HG03103 (cell line): Measurements from ENCODE around the gene NTM.

Experiments
- ATAC-seq: cut with Tn5 transposase; IDR thresholded peaks from one replicate; pipeline ENCODE4 v1.9.1; 2021; ENCODE audit warnings: low read depth; ENCODE audit not compliant: unreplicated experiment

NTM gene

DNA sequence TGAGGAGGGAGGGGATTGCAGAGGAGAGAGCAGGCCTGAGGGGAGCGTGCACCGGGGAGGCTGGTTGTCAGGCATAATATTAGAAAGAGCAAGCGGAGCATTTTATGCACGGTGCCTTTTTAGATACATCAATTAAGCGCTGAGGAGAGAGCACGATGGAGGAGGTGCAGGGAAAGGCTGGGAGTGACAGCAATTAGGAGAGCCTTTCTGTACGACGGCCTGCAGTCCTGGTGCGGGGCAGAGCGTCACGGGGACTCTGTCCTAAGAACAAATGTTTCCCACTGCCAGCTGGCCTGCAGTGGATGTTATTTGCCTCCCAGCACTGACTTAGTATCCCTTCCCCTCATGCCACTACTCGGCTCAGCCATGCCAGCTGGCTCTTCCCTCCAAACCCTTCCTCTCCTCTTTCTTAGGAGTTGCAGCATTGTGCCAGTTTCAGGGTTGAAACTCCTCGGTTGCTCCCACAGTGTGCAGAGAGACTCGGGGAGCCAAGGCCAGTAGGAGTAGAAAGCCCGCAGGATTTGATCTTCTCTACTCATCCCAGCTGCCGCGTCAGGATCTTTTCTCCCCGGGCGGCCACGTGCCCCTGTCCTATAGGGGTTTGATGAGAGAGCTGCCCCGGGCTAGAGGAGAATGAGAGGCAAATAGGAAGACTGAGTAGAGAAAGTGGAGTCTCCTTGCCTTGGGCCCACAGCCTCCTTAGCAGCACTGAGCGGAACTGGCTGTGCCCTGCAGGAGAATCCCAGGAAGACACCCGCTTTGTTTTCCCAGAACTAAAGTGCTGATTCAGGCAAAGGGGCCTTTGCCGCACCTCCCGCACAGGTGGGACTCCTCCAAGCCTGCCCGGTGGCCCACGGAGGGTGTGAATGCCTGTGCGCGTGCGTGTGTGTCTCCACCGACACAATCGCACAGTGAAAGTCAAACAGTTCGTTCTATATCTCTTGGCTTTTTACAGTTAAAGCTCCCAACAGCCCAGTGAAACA lies 875.3 kb downstream of the NTM start:
- no peak for ATAC-seq

DNA sequence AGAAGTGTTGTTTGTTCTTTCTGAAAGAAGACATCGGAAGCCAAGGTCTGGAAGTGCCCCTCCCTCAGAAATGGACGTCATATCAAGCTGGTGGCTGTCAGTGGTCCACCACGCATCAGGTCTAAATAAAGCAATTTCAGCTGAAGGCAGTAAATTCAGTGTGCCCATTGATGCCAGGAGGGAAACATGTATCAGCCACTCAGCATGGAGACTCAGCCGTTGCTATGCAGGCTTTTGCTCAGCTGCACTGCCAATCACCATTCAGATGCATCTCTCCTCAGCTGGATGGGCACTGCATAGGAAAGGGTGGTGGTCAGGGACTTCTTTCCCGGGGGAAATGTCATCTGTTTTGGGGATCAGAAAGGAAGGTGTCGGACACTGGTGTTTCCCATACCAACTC lies 878.2 kb downstream of the NTM start:
- ATAC-seq: no peak

DNA sequence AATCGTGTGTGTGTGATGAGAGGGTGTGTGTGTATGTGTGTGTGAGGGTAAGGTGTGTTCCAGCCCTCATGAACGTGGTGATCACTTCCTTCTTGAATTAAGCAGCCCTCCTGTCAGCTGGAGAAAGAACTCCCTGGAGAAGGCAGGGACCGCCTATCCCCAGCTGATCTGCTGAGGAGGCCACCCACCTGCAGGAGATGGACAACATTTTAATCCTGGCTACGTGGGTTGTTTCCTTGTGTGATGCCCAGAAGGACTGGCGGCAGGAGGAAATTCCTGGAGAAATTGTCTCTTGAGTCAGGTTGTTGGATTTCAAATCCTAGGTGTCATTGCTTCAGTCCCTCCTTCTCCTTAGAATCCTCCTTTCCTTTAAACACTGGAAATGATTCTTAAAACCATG lies 878.8 kb downstream of the NTM start:
- no peak for ATAC-seq

DNA sequence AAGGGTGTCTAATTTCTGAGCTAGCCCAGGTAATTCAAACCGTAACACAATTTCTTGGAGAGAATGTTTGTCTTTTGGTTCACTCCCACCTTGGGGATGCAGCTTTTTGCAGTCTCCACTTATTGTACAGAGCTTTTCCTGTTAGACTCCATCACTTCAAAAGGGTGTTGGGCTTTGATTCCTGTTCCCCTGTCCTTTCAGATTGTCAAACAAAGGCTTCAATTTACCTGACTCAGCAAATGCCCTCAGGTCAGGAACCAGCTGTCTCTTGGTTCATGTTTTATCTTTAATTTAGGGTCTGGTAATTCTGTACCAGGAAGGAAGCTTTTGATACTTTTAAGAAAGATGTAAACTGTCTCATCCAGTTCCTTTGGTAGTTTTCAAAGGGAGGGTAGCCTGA lies 880.6 kb downstream of the NTM start:
- no peak for ATAC-seq

DNA sequence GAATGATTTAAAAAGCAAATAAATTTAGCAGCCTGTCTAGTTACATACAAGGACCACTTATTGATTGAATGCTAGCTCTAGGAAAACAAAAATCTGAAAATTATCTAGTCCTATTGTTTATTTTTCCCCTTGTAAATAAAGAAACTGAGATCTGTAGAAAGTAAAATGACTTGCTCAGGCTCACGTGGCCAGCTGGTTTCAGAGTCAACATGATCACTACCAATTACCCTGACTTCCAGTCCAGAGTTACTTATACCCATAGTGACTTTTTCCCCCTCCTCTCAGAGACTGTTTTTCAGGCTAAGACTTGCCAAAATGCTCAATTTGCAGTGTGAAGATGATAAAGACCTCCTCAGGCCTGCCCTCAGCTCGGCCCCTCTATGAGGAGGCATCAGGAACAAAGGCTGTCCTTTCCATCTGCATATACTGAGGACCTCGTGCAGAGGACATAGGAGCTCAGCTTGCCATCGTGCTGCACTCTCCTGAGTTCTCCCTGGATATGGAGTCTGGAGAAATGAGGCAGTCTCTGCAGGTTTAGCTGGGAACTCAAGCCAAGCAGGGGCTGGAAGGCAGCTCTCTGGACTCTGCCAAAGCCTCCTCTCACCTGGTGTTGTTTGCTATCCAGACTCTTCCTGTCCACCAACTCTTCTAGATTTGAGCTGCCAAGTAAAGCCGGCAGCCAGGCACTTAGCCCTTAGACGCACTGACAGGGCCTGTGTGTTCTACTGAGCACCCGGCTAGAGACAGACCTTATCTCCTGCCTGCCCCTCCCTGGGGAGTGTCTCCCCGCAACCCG lies 883.3 kb downstream of the NTM start:
- no peak for ATAC-seq

DNA sequence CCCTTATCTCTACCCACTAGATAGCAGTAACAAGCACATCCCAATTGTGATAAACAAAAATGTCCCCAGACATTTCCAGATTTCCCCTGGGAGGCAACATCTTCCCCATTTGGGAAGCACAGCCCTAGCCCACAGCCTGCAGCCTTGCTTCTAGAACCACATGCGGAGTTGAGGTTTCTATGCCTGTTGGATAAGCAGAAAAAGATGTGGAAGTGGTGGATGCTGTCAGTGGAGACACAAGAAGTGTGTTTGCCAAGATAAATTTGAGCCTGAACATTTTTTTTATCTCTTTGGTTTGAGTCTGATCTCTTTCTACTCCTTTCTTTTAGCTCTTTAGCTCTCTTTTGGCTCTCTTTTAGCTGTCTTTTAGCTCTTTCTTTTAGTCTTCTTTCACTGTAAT lies 884.5 kb downstream of the NTM start:
- no peak for ATAC-seq

DNA sequence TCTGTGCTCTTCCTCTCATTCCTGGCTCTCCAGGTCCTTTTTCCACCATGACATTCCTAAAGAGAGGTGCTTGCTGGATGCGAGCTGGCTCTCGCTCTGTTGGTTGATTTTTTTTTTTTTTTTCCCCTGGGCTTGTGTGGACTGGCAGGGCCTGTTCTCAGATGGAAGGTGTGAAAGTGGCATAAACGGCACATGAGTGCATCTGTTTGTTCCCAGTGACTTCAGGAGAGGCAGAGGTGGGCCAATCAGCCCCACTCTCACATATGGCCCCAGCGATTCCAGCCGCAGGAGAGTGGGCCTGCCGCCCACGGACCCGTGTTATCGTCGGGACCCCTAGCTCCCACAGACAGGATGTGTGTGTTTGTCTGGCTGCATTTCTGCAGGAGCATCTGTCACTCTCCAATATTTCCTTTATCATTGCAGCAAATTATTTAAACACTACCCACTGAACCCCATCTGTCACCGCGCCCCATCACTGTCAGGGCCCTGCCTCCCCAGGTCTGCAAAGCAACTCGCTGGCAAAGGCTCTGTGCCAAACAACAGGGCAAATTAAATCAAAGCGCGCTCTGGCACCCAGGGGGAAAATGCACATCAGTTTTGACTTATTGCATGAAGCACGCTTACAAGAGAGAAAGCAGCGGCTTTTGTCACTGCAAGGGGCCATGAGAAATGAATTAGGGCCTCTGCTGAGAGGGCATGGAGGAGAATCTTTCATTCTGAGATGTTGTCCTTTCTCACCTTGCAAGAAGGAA lies 886.3 kb downstream of the NTM start:
- ATAC-seq: no peak

DNA sequence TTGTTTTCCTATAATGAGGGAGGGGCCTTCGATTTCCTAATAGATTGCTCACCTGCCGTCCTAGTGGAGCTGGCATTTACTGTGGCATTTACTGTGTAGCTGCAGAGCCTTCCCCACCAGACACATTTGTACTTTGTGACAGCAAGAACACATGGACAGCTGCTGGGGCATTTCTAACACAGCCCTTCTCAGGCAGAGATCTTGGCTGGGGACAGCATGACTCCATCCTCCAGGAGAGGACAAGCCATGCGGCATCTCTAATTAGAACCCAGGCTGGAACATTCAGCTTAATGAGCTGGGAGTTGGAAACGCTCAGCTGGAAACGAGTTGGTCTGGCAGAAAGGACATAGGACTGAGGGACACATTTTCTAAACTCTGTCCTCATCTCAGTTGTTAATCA lies 887.5 kb downstream of the NTM start:
- ATAC-seq: no peak

DNA sequence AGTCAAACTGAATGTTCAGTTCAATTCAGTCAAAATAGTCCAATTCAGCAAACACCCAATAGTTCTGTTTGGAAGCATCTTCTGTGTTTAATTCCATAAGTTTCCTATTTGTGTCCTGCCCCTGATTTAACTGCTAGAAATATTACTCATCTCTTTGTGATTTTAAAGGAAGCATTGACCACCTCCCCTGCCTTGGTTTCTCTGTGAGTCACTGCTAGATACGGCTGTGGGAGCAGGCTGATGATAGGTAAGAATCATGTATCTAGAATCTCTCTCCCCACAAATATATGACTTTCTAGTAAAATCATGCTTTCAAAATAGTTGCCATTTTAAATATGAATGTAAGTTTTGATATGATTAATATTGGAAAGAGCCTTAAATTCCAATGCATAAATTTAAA lies 888.5 kb downstream of the NTM start:
- no peak for ATAC-seq

DNA sequence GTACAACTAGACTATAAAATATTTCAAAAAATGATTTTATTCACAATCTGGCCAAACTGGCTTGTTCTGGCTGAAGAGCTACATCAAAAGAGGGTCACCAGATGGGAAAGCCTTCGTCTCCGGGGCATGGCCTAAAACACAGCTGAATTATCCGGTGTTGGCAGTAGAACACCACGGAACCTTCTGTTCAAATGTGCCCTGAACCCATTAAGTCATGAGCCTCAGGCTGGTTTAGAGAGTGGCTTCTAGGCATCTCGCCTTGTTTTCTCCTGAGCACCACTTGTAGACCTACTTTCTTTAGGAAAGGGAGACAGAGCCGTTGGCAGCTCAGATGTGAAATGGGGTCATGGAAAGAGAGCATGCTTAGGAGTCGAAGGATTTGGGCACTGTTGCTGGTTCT lies 890.2 kb downstream of the NTM start:
- ATAC-seq: no peak

DNA sequence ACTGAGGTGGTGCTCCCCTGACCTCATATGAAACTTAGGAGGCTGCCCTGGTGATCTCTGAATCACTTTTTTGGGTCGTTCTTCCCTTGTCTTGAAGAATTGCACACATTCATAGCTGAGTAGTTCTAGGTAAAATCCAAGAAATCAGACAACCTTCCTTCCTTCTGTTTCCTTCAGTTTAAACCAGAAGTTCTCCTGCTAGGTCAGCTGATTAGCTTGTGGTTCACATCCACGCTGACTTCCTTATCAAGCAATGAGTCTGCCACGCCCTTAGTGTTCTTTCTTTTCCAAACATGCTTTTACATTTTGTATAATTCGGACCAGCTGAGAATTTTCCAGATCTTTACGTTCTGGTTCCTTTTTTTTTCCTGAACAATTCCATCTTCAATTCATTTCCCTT lies 892.8 kb downstream of the NTM start:
- no peak for ATAC-seq

DNA sequence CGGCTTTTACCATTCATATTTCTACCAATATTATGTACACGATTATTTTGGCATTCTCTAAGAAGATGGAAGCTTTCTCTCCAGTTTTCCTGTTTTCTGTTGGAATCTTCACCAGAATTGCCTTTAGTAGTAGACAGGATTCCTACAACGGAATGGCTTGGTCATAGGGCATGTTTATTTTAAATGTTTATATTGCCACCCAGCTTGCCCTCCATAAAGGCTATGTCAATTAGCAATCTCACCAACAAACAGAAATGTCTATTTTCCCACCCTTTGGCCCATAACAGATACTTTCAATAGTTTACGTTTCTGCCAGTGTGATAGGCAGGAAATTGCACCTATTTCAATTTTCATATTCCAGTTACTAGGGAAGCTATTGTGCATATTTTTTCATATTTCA lies 893.5 kb downstream of the NTM start:
- no peak for ATAC-seq

DNA sequence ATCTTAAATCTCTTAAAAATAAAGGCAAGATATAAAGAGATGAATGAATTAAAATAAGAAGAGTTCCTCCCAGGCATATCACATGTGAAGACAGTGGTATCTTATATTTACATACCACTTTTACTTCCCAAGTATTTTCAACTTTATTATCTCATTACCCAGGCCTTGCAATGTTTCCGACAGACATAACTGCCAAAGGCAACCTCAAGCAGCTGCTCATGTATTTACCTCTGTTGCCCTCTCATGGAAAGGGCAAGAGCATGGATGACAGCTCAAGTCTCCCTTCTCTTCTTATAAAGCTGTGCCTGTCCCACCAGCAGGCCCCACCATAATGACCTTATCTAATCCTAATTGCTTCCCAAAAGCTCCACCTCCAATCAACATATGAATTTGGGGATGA lies 894.2 kb downstream of the NTM start:
- no peak for ATAC-seq

DNA sequence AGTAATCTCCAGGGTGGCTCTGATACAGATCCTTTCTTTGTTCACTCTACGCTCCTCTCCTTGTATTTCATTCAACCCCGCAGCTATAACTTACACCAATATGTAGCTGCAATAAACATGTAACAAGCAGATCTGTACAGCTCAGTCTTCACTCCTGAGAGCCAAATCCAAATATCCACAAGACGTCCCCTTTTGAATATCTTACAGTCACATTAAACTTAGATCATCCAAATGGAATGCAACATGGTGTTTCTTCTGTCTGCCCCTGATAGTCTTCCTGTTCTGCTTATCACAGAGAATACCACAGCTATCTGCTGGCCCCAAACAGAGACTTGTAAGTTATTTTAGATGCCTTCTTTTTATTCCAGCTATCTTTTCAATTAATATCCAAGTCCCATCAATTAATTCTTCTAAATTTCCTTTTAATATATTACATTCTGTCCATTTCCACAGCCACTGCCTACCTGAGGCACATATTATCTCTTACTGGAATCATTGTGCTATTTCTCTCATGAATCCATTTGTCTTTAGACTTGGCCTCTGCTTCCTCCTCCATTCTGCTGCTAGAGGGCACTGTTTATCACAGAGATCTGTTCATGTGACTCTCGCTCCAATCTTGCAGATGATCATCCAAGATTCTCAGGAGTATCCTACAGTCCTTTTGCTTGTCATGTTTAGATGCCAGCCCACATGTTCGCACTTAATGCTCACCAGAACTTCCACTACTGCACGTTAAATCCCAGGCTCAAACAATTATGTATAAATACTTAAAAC lies 908.6 kb downstream of the NTM start:
- peak; percentile 45 for ATAC-seq

DNA sequence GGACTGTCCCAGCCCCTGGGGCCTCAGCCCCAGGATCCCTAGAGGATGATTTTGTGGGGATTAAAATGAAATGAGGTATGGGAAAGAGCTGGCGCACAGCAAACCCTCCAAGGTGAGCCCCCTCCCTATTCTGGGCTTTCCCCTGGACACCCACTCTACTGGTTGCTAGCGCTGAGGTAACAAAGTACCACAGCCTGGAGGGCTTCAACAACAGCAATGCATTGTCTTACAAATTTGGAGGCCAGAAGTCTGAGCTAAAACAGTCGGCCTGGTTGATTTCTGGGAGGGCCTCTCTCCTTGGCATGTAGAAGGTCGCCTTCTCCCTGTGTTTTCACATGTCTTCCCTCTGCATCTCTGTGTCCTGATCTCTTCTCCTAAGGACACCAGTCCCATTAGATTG lies 913.6 kb downstream of the NTM start:
- no peak for ATAC-seq

DNA sequence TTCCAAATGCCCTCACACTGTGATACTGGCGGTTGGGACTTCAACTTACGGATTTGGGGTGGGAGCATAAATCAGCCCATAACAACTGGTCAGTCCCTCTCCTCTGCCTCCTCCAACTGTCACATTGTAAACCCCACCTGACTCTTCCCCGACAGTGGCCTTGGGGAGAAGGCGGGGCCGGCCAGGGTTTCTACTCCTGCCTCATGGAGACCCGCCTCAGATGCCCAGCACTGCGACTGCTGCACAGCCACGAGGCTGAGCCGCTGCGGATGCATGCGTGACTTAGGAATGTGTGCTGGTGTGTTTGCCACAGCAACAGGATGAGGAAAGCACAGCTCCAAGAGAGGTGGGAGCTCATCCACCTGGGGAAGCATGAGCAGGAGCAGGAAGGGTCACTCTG lies 914.2 kb downstream of the NTM start:
- ATAC-seq: no peak

DNA sequence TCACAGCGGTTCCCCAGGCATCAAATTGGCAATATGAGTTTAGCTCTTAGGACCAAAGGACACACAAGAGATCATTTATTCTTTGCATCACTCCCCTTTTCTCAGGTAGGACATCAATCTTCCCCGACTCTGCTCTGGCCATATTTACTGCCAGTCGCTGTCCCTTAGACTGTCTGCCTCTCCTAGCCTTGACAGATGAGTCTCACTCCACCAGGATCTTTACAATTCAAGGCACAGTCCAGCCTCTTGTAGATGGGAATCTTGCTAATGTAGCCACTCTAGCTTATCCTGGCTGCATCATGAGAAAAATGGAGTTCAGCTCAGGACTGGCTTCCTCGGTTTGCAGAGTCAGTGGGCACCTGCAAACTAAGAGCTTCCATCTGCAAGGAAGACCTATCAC lies 915.2 kb downstream of the NTM start:
- no peak for ATAC-seq

DNA sequence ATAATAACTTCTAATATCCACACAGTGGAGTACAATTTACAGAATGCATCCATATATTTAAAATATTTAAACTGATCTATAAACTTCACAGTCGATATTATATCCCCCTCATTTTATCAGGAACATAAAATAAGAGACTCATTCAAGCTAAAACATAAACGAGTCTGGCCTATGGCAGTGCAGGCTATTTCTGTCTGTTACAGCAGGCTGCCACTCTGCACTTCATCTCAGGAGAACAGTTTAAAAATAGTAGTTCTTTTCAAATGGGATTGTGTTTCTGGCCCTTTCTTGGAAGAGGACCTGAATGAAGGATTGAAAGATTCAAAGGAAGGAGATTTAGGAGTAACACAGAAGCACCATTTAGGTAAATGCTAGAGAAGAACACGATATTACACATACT lies 915.7 kb downstream of the NTM start:
- no peak for ATAC-seq

DNA sequence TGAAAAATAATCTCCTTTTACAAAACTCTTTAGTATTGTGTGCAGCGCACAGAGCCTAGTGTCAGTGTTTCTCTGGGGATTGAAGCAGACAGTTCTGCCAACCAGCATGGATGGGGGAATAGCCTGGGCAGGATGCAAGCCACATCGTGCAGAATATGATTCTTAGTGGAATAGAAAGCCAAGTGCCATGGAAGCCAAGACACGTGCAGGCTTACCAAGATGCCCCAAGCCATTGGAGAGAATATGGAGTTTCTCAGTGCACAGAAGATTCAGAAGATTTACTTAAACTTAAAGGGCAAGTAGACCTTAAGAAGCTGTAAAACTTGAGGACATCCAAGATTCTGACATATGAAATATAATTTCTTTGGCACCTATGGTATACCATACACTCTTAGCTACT lies 917.6 kb downstream of the NTM start:
- no peak for ATAC-seq

DNA sequence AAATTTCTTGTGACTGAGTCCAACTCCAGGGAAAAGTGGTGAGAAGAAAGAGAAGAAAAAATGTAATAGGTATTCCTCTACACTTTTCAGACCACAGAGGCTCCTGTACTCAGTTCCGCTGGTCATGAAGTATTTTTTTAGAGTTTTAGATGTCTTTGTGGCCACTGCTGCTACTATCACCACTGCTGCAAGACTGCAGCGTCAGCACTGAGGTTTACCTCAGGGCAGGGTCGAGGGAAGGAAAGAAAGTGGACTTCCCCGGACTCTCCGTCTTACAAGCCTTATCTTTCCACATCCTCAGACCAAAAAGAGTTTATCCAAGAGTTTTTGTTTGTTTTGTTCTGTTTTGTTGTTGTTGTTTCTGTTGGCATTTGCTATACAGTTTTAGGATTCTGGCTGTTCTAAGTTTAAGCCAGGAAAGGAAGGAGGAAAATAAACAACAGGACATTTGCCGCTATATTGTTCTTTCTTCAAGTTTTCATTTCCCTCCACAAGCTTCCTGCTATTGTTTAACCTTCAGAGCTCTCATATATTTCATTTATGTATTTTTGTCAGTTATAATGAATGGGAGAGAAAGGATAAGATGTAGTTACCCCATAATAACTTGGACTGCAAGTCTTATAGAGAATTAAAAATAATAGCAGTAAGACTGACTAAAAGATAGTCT lies 919.3 kb downstream of the NTM start:
- ATAC-seq: no peak
